ENCODE results near the gene SMIM38. TPM values are rescaled to one million over a fixed set of nuclear protein-coding genes. Genes with fewer than 3 reads are reported as not detected.

The SMIM38 gene
- total RNA-seq, 1 experiment from 2014 or later, result not detected

GRCh38 chr11:69201764-69202370 is 46.1 kb downstream of the SMIM38 start:
- no peak for DNase-seq (ENCODE audit: low read depth)

- DNase-seq (ENCODE audit: low read depth), result no peak
Measured at GRCh38 chr11:69202511-69203221, 46.9 kb downstream of the SMIM38 start.

DNA sequence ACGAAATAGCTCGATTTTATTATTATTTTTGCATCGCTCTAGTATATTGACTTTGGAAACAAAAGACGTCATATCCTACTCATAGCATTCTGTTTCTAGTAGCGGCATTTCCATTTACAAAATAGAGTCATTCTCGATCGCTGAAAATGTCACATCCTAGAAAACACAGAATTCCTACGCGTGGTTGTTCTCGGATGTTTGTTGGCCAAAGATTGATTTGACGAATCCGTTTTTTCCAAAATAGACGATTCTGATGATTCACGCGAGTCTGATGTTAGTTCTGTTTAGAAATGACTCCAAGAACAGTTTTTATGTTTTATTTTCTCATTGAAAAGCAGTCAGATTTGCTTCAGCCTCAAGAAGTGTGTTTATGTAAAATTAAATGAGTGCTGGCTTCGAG is 47.6 kb downstream of the SMIM38 start:
- DNase-seq (ENCODE audit: low read depth), result no peak

DNA sequence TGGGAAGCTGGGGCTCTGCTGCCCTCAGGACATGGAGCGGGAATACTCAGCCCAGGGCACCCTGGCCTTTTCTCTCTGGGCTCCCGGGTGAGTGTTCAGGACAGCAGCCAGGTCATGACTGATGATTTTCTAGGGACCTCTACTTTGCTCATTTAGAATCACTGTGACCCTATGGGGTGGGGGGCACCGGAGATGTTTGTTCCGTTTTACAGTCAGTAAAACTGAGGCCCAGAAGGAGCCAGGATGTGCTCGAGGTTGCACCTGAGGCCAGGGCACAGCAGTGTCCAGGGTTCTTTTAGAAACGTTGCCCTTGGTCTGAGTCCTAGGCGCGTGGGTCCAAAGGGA is 48.1 kb downstream of the SMIM38 start:
- no peak for DNase-seq (ENCODE audit: low read depth)

DNA sequence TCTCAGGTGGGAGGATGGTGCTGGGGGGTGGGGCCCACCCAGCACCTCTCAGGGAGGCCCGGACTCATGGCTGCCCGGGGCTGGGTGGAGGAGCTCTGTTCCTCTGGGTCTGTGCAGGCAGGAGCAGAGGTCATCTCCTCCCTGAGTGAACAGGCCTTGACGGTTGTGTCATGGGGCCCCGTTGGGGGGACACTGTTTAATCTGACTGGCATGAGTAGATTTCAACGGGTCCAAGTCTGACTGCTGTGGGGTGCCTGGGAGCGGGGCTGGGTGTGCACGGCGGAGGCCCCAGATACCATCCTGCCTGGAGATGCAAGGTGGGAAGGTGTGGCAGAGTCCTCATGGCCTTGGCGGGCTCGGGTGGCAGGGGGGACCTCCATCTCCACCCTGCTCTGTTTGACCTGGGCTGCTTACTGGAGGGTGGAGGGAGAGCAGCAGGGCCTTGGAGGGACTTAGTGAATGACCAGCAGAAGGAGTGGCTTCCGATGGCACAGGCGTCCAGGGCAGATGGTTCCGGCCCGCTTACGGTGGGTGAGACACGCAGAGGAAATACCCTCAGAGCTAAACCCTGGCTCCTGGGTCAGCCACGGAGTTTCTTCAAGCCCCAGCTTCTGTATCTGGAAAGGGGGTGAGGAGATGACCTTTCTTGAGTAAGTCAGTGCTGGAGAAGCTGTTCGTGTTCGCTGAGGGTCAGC is 48.7 kb downstream of the SMIM38 start:
- DNase-seq (ENCODE audit: low read depth), result no peak

GRCh38 chr11:69204941-69205742 is 49.4 kb downstream of the SMIM38 start:
- DNase-seq (ENCODE audit: low read depth), result no peak

Other genes starting within 250 kb of the SMIM38 start
- not detected in 2 replicates for gene MRGPRD, start 174.9 kb upstream of the SMIM38 start, total RNA-seq (2014; rRNA removed; shearing (Covaris generic))
- 0.03 TPM in 1 of 2 replicates, not detected in the other for gene MRGPRF, start 142.7 kb upstream of the SMIM38 start, total RNA-seq (2014; rRNA removed; shearing (Covaris generic))
- gene TPCN2, start 107.0 kb upstream of the SMIM38 start, total RNA-seq (2014; rRNA removed; shearing (Covaris generic)), result 3.2 and 7.2 TPM in 2 replicates
- gene MYEOV, start 138.2 kb downstream of the SMIM38 start, total RNA-seq (2014; rRNA removed; shearing (Covaris generic)), result 0.73 and 1.1 TPM in 2 replicates

Measured in HT1080 (cell line).